Pulmonary artery endothelial cell (primary cell): Measurements from ENCODE around the gene MFSD11. TPM values are rescaled to one million over a fixed set of nuclear protein-coding genes. Genes with fewer than 3 reads are reported as not detected.
"Not testable (repeated sequence)": the region's sequence is repeated elsewhere in the genome, so short reads cannot be mapped to it uniquely, and the experiment has no call there.

Experiments used
- DNase-seq: peaks from one replicate; pipeline ENCODE4 v3.0.0-alpha.2; 2011; ENCODE audit warnings: low read depth, low spot score
- total RNA-seq: library from RNA; depleted of rRNA; stranded (reverse); fragments of >200 nt; gene quantifications from 2 replicates; pipeline ENCODE4 v1.2.3, GENCODE V29; 2014

The MFSD11 gene
- total RNA-seq, 1 donor from 2014 or later = 26.6 TPM

DNA sequence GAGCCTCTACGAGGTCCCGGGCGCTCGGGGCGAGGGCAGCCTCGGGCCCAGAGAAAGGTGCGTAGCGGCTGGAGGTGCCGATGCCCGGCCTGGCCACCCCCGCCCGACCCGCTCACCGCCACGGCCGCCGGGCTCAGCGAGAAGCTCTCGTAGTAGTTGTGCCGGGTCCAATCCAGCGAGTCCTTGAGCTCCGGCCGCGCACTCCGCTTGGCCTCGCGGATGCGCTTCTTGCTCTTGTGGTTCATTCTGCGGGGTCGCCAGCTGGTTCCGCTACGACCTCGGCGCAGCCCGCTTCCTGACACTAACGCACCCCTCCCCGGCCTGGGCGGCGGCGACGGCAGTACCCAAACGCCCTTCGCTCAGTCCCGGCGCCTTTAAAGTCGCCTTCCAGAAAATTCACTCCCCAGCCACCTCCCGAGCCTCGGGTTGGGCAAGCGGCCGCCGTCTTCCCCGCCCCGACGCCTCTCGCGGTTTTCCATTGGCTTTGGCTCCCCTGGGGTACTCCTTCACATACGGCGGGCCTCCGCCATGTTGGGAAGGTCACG, 11.6 kb upstream of the MFSD11 start, which contains the start of gene JMJD6:
TSS of gene JMJD6 (minus strand) at position 376 of the 545 bp plus-strand sequence. CDS start at position 245, 131 bp downstream.
- peak; percentile 85 for DNase-seq

GRCh38 chr17:76726776-76727718, 10.9 kb upstream of the MFSD11 start, which contains the start of gene METTL23:
Gene METTL23, plus strand, starts transcription at chr17:76726839. Its CDS starts 2,872 bp downstream, at chr17:76729711.
- no peak for DNase-seq

GRCh38 chr17:76727745-76728456, 10.0 kb upstream of the MFSD11 start:
- no peak for DNase-seq

GRCh38 chr17:76731800-76732733, 5.9 kb upstream of the MFSD11 start:
- not testable (repeated sequence) for DNase-seq

DNA sequence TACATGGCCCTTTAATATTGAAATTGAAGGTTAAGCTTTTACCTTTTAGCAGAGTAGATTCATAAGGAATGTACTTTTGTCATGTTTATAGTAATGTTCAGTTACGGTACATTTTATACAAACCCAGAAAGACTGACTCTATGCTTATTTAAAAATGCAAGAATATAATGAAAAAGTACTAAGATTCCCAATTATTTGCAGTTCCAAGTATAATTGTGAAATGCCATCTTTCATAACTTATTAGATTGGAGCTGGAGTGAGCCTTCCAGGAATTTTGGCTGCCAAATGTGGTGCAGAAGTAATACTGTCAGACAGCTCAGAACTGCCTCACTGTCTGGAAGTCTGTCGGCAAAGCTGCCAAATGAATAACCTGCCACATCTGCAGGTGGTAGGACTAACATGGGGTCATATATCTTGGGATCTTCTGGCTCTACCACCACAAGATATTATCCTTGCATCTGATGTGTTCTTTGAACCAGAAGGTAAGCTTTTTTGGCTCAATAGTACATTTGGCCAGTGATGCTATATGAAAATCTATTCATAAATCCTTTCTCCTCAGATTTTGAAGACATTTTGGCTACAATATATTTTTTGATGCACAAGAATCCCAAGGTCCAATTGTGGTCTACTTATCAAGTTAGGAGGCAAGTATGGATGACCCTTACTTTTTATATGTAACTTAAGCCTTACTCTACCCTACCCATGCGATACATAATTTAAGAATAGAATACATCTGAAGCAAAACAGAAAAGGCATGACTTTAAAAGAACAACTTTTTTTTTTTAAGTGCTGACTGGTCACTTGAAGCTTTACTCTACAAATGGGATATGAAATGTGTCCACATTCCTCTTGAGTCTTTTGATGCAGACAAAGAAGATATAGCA, 4.9 kb upstream of the MFSD11 start:
- DNase-seq = no peak

- DNase-seq = no peak
These were observed 4.3 kb upstream of the MFSD11 start for GRCh38 chr17:76733618-76733957.

DNA sequence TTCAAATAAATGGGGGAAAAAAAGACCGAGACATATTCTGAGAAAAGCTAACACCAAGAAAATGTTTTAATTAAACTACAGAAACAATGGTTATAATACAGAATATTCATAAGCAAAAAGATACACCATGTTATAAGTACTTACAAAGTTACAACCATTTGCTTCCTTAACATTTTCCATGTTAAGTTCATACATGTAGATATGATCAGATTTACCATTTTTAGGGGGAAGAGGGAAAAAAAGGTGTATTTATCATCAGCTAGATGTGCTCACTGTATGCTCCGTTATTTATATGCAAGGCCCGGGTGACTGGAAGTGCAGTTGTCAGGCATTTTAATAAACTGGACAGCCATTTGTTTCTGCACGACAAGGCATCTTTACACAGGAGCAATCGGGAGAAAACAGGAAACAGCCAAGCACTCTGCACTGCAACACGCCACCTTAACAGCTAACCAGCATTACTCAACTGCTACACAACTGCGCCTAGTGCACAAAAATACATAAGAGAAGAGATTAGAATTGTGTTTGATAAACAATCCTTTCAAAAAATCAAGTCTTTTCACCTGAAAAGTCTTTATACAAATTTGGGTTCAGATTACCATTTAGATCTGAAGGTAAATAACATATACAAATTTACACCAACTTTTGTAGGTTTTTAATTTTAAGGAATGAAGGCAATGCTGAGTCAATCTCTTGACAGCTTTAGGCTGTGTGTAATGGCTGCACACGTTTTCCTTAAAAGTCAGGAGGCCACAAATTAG, 3.7 kb upstream of the MFSD11 start:
- no peak for DNase-seq

DNA sequence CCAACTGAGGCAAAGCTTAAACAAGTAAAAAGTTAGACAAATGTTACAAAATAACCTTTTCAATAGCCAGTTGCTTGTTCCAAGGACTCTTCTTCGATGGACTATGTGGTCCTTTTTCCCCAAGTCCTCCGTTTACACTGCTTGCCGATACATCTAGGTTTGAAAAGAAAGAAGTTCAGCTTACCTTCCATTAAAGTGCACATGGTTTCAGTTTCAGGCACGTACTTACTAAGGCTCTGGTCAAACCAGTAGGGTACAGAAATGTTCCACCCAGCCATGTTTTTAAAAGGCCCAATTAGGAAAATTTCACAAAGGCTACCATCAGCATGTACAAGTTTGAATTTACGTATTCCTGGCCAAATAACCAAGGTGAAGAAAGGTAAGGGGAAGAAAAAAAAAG, 2.9 kb upstream of the MFSD11 start:
- no peak for DNase-seq

- no peak for DNase-seq
These were observed 2.2 kb upstream of the MFSD11 start for GRCh38 chr17:76735586-76736348.

GRCh38 chr17:76736349-76737081, 1.4 kb upstream of the MFSD11 start:
- DNase-seq = no peak

- peak; percentile 94 for DNase-seq
These were observed 740 bp upstream of the MFSD11 start, which contains the start of gene SRSF2 for GRCh38 chr17:76737082-76737675. Gene SRSF2, minus strand, starts transcription at chr17:76737331. Its CDS starts 171 bp downstream, at chr17:76737160.

DNA sequence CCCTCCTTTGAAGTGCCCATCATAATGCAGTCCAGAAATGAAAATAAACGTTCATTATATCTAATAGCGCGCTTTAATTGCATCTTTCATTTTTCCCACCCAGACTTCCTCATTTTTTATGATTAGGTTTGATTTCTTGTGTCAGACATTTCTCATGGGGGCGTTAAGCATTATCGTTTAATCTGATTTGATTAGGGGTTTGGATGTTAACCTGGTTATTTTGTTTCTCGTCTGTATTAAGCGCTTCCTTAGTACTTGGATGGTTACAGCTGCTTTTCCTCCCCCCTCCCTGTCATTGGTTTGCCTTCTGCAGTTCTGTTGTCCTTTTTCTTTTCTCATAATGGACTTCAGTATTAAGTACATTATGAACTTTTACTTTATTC, 540 bp downstream of the MFSD11 start:
- no peak for DNase-seq

GRCh38 chr17:76739568-76740115, 1.7 kb downstream of the MFSD11 start:
- not testable (repeated sequence) for DNase-seq

- no peak for DNase-seq
These were observed 2.6 kb downstream of the MFSD11 start for GRCh38 chr17:76740329-76741118.

DNA sequence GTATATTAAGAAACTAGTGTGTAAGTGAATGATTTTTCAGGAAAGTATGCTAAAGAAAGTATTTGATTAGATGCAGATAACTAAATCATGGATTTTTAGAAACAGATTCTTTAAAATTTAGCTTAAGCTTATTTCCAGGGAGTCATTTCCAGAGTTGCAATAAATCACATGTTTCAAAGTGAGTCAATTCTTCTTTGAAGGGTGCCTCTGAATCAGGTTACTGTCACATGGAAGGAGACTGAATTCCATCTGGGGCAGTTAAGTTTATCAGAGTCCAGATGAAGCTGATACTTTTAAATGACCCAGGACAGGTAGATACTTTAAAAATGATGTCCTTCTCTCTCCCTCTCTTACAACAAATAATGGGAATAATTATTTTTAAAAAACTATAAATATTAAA, 5.0 kb downstream of the MFSD11 start:
- no peak for DNase-seq

- no peak for DNase-seq
These were observed 6.8 kb downstream of the MFSD11 start for GRCh38 chr17:76744747-76745146.
